GM12878 (cell line): ENCODE measurements around the gene STAT3. TPM values are rescaled to one million over a fixed set of nuclear protein-coding genes. Genes with fewer than 3 reads are reported as not detected.

Source experiments
- BACH1 ChIP-seq: fragments of 450-650 bp; IDR thresholded peaks from 2 replicates; pipeline ENCODE4 v1.6.1; 2017; ENCODE audit warnings: mild to moderate bottlenecking, borderline replicate concordance
- CUX1 ChIP-seq: IDR thresholded peaks from 2 replicates; pipeline ENCODE4 v1.6.1; 2012; ENCODE audit warnings: improper control_type of control experiment, low read depth, low read length; ENCODE audit not compliant: insufficient replicate concordance
- ETV6 ChIP-seq, 2 experiments: fragments of 450-650 bp in 1 of 2; IDR thresholded peaks in 1 of 2; conservative IDR thresholded peaks in 1 of 2; 2 replicates each; pipeline ENCODE4 v1.6.1; 2014; ENCODE audit warnings: antibody characterized with exemption in 1 of 2, borderline replicate concordance in 1 of 2, low read depth in 1 of 2, mild to moderate bottlenecking in 1 of 2, moderate library complexity in 1 of 2
- GATAD2B ChIP-seq: fragments of 450-650 bp; conservative IDR thresholded peaks from 2 replicates; pipeline ENCODE4 v1.6.1; 2017; ENCODE audit warnings: low read depth, mild to moderate bottlenecking, moderate library complexity
- MYC ChIP-seq: IDR thresholded peaks from 2 replicates; pipeline ENCODE4 v1.6.1; 2011; ENCODE audit warnings: mild to moderate bottlenecking, low read length, moderate library complexity, inconsistent platforms; ENCODE audit not compliant: insufficient read depth, insufficient replicate concordance, insufficient read length, severe bottlenecking
- NBN ChIP-seq: fragments of 450-650 bp; IDR thresholded peaks from 2 replicates; pipeline ENCODE4 v1.6.1; 2016
- NFIC ChIP-seq: IDR thresholded peaks from 2 replicates; pipeline ENCODE4 v1.6.1; 2012; ENCODE audit warnings: low read depth, mild to moderate bottlenecking, inconsistent platforms, low read length, moderate library complexity
- NRF1 ChIP-seq: conservative IDR thresholded peaks from 2 replicates; pipeline ENCODE4 v1.6.1; 2011; ENCODE audit warnings: mild to moderate bottlenecking, low read depth, low read length, improper control_type of control experiment
- RB1 ChIP-seq: fragments of 450-650 bp; formaldehyde crosslinking; IDR thresholded peaks from 2 replicates; pipeline ENCODE4 v1.6.1; 2017; ENCODE audit warnings: mild to moderate bottlenecking, borderline replicate concordance
- RCOR1 ChIP-seq: conservative IDR thresholded peaks from 2 replicates; pipeline ENCODE4 v1.6.1; 2012; ENCODE audit warnings: low read depth, low read length, improper control_type of control experiment
- SMARCA5 ChIP-seq: fragments of 450-650 bp; IDR thresholded peaks from 2 replicates; pipeline ENCODE4 v1.6.1; 2017; ENCODE audit warnings: mild to moderate bottlenecking
- TCF12 ChIP-seq: IDR thresholded peaks from 2 replicates; pipeline ENCODE4 v1.6.1; 2011; ENCODE audit warnings: low read depth, mild to moderate bottlenecking, low read length
- TCF3 ChIP-seq: IDR thresholded peaks from 2 replicates; pipeline ENCODE4 v1.6.1; 2012; ENCODE audit warnings: low read depth, mild to moderate bottlenecking, low read length, borderline replicate concordance; ENCODE audit not compliant: insufficient read depth
- YY1 ChIP-seq: IDR thresholded peaks from 2 replicates; pipeline ENCODE4 v1.6.1; 2011; ENCODE audit warnings: low read depth, mild to moderate bottlenecking, low read length
- ZNF24 ChIP-seq: fragments of 450-650 bp; IDR thresholded peaks from 2 replicates; pipeline ENCODE4 v1.6.1; 2017; ENCODE audit warnings: antibody characterized with exemption, mild to moderate bottlenecking
- polyA plus RNA-seq, 11 experiments: library from polyadenylated mRNA; depleted of rRNA in 4 of 11; unstranded in 6 of 11; stranded (reverse) in 5 of 11; fragments of >200 nt; fragmentation: Nextera tagmentation in 4 of 11; fragmentation: Illumina TruSeq in 1 of 11; extraction: Ambion mirVana in 4 of 11; extraction: Trizol in 1 of 11; gene quantifications; 1 replicate in 1 of 11; 2 replicates in 10 of 11; pipeline versions ENCODE4 v1.2.1 to v1.2.3, GENCODE V29; 2011 to 2016; ENCODE audit warnings: inconsistent platforms in 2 of 11, missing spikeins in 2 of 11, low read depth in 1 of 11
- total RNA-seq, 4 experiments: library from RNA; depleted of rRNA in 3 of 4; stranded (reverse); fragments of >200 nt in 3 of 4; fragmentation: Illumina TruSeq in 1 of 4; extraction: Trizol in 1 of 4; gene quantifications; 2 replicates each; pipeline versions ENCODE4 v1.2.1 to v1.2.3, GENCODE V29; 2013 to 2021
- TF ChIP-seq, protein P1 (sequence below), 3 experiments: IDR thresholded peaks in 2 of 3; conservative IDR thresholded peaks in 1 of 3; 2 replicates each; pipeline ENCODE4 v1.5.1; 2011; ENCODE audit warnings: low read depth in 3 of 3, low read length in 3 of 3, mild to moderate bottlenecking in 3 of 3, control low read depth in 2 of 3, moderate library complexity in 2 of 3, inconsistent platforms in 1 of 3, mixed read lengths in 1 of 3; ENCODE audit not compliant: control insufficient read depth in 2 of 3, insufficient read depth in 1 of 3; ENCODE audit errors: extremely low read depth in 1 of 3
- TF ChIP-seq, protein P2 (sequence below): fragments of 450-650 bp; conservative IDR thresholded peaks from 2 replicates; pipeline ENCODE4 v1.6.1; 2017; ENCODE audit warnings: mild to moderate bottlenecking, moderate library complexity
- TF ChIP-seq, protein P3 (sequence below): fragments of 450-650 bp; IDR thresholded peaks from 2 replicates; pipeline ENCODE4 v1.6.1; 2017; ENCODE audit warnings: mild to moderate bottlenecking, low read depth, inconsistent platforms; ENCODE audit not compliant: poor library complexity, severe bottlenecking

STAT3 gene
- total and polyA plus RNA-seq, 10 of the 15 experiments (the other 5 are each of a cell fraction or from before 2014, with no cell fraction given): 18.4 to 96.4 (median 60.9) TPM

DNA sequence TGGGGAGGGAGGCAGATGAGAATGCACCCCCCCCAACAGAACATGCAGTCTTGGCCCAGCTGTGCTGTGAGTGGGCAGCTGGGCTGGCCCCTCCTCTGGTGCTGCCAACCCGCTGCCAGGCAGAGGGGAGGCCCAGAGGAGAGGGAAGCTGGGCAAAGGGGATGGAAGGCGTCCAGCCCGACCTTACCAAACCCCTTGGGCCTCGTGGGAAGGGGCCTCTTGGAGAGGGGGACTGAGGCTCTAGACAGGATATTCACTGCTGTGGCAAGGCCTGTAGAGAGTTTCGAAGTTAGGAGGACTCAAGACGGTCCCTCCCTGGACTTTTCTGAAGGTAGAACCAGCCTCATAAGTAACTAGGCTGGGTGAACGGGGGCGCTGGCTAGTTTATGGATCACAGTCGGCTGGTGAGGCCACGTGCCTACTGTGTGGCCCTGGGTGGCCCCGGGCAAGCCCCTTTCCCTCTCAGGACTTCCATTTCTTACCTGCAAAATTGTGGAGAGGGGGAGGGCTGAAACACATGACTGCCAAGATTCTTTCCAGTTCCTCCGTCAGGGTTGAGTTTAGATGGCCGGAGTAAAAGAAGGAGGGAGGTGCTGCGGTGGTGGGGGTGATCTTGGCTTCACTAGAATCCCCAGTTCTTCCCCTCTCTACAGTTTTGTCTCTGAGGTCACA lies 100.8 kb downstream of the STAT3 start (continued):
- no peak for TF ChIP-seq CUX1
- TF ChIP-seq ETV6 (conservative IDR thresholded peaks at IDR 0.05 in 1 of 2, IDR thresholded peaks at IDR 0.05 in 1 of 2; ENCODE audit: borderline replicate concordance in 1 of 2, low read depth in 1 of 2): no peak
- TF ChIP-seq YY1: no peak
- TF ChIP-seq MYC: no peak
- no peak for TF ChIP-seq NFIC
- no peak for TF ChIP-seq RCOR1
- TF ChIP-seq NBN: peak; percentile 68; the same call in 1 of the 2 replicates
- TF ChIP-seq, protein P1, sequence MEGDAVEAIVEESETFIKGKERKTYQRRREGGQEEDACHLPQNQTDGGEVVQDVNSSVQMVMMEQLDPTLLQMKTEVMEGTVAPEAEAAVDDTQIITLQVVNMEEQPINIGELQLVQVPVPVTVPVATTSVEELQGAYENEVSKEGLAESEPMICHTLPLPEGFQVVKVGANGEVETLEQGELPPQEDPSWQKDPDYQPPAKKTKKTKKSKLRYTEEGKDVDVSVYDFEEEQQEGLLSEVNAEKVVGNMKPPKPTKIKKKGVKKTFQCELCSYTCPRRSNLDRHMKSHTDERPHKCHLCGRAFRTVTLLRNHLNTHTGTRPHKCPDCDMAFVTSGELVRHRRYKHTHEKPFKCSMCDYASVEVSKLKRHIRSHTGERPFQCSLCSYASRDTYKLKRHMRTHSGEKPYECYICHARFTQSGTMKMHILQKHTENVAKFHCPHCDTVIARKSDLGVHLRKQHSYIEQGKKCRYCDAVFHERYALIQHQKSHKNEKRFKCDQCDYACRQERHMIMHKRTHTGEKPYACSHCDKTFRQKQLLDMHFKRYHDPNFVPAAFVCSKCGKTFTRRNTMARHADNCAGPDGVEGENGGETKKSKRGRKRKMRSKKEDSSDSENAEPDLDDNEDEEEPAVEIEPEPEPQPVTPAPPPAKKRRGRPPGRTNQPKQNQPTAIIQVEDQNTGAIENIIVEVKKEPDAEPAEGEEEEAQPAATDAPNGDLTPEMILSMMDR (IDR thresholded peaks at IDR 0.05 in 2 of 3, conservative IDR thresholded peaks at IDR 0.05 in 1 of 3; ENCODE audit: control insufficient read depth in 2 of 3, extremely low read depth in 1 of 3, insufficient read depth in 1 of 3, low read depth in 3 of 3, low read length in 3 of 3): no peak
- TF ChIP-seq RB1: 0 out of 2 replicates have a peak, but pooled peaks have one; percentile 47
- 0 out of 2 replicates have a peak, but pooled peaks have one; percentile 6 for TF ChIP-seq TCF12
- TF ChIP-seq BACH1: no peak
- TF ChIP-seq, protein P2, sequence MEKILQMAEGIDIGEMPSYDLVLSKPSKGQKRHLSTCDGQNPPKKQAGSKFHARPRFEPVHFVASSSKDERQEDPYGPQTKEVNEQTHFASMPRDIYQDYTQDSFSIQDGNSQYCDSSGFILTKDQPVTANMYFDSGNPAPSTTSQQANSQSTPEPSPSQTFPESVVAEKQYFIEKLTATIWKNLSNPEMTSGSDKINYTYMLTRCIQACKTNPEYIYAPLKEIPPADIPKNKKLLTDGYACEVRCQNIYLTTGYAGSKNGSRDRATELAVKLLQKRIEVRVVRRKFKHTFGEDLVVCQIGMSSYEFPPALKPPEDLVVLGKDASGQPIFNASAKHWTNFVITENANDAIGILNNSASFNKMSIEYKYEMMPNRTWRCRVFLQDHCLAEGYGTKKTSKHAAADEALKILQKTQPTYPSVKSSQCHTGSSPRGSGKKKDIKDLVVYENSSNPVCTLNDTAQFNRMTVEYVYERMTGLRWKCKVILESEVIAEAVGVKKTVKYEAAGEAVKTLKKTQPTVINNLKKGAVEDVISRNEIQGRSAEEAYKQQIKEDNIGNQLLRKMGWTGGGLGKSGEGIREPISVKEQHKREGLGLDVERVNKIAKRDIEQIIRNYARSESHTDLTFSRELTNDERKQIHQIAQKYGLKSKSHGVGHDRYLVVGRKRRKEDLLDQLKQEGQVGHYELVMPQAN: no peak
- no peak for TF ChIP-seq TCF3
- peak; percentile 15; the same call in 1 of the 2 replicates for TF ChIP-seq GATAD2B
- TF ChIP-seq, protein P3, sequence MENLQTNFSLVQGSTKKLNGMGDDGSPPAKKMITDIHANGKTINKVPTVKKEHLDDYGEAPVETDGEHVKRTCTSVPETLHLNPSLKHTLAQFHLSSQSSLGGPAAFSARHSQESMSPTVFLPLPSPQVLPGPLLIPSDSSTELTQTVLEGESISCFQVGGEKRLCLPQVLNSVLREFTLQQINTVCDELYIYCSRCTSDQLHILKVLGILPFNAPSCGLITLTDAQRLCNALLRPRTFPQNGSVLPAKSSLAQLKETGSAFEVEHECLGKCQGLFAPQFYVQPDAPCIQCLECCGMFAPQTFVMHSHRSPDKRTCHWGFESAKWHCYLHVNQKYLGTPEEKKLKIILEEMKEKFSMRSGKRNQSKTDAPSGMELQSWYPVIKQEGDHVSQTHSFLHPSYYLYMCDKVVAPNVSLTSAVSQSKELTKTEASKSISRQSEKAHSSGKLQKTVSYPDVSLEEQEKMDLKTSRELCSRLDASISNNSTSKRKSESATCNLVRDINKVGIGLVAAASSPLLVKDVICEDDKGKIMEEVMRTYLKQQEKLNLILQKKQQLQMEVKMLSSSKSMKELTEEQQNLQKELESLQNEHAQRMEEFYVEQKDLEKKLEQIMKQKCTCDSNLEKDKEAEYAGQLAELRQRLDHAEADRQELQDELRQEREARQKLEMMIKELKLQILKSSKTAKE: peak; percentile 50
- TF ChIP-seq ZNF24: no peak
- TF ChIP-seq NRF1: no peak
- TF ChIP-seq SMARCA5: no peak
